Urothelium cell line (cell line): ENCODE results near the gene SRGAP3.

Source experiments
- DNase-seq: peaks from one replicate; pipeline ENCODE4 v3.0.0; 2011; ENCODE audit warnings: low spot score, mixed read lengths
- FAIRE-seq: peaks from 2 replicates; lab custom pipeline; 2011; peaks lifted over from hg19 to GRCh38; lab: Jason Lieb, UNC

Gene SRGAP3

GRCh38 chr3:9254764-9255163 is 5.3 kb upstream of the SRGAP3 start:
- no peak for DNase-seq
- FAIRE-seq = no peak

GRCh38 chr3:9253327-9253726 is 3.9 kb upstream of the SRGAP3 start:
- FAIRE-seq = no peak

DNA sequence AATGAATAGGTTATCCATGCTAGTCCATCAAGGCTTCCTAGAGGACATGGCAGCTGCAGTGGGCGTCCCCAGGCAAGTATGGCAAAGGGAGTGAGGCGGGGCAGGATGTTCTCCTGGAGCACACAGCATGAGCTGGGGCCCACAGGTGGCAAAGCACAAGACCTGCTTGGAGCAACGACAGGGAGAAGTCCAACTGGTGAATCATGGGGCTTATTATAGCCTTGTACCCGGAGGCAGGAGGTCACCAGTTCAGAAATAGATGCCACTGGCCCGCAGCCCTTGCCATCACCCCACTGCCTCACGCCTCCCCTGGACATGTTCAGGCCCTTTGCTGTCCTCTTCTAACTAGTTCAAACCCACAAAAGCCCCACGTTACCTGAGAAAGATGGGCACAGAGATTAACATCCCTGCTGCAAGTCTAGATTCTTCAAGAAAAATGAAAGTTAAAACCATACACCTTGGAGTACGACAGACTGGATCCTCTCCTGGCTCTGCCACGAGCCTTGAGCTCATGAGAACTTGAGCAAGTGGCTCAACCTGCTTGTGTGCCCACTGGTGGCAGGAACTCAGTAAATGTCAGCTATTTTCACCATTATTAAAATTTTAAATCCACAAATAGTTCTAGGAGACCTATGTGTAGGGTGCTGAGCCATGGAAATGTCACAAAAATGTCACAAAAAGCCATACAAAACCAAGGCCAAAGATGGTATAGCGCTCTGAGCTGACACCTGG is 1.8 kb upstream of the SRGAP3 start:
- FAIRE-seq = no peak

More at GRCh38 chr3:9253327-9253726, 3.9 kb upstream of the SRGAP3 start:
- no peak for DNase-seq

GRCh38 chr3:9250236-9250635 is 790 bp upstream of the SRGAP3 start:
- DNase-seq (no peak), FAIRE-seq (no peak)

More for the DNA sequence above, 1.8 kb upstream of the SRGAP3 start:
- no peak for DNase-seq

GRCh38 chr3:9248522-9249271 is 749 bp downstream of the SRGAP3 start:
- FAIRE-seq (no peak), DNase-seq (no peak)

DNA sequence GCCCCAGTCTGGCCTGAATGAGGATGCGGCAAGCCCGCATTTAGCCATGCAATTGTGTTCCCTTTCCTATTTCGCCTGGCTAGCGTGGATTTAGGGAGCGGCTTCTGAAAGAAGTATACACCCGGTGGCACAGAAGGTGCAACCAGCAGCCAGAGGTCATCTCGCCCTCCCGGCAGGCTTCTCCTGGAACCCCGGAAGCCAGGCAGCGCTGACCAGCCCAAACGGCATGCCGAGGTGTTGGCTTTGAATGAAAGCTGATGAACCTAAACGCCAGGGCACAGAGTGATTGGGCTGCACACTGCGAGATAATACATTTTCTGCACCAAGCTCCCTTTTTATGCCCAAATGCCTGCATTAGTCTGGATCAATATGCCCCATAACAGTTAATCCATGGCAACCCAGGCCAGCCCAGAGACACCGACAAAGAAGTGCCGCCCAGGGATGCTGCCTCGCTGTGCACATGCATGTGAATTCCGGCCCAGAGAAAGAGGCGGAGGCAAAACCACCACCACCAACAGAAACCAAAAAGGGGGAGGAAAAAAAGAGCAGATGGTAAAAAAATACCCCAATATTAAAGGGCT is 1.4 kb downstream of the SRGAP3 start:
- FAIRE-seq (no peak), DNase-seq (no peak)

GRCh38 chr3:9247361-9247940 is 2.0 kb downstream of the SRGAP3 start:
- no peak for FAIRE-seq
- DNase-seq = no peak

DNA sequence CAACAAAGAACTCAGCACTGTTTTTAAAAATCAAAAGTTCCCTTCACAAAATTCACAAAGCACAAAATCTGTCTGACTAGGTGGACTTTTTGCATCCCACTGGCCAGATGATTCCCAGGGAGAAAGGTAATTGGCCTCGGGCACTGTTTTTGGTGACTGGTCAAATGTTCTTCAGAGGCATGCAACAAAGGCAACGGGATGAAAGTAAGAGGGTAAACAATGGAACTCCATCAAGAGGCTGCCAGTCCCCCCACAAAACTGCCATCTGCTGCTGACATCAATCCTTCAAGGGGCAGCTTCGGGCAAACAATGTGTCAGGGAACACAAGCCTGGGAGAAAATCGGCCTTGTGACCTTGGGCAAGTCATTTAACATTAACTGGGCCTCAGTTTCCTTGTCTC is 3.3 kb downstream of the SRGAP3 start:
- FAIRE-seq (no peak), DNase-seq (no peak)

- FAIRE-seq = no peak
Observed at GRCh38 chr3:9244495-9245183, 4.8 kb downstream of the SRGAP3 start.

DNA sequence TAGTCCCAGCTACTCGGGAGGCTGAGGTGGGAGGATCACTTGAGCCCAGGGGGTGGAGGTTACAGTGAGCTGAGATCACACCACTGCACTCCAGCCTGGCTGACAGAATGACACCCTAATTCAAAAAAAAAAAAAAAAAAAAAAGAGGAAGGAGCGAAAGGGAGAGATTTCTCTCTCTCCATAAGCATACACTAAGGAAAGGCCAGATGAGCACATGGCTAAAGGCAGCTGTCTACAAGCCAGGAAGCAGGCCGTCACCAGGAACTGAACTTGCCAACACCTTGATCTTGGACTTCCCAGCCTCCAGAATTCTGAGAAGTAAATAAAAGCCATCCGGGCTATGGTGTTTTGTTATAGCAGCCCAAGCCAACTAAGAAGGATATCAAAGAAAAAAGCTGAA is 7.5 kb downstream of the SRGAP3 start:
- no peak for FAIRE-seq

More at GRCh38 chr3:9244495-9245183, 4.8 kb downstream of the SRGAP3 start:
- no peak for DNase-seq

GRCh38 chr3:9239680-9240079 is 9.8 kb downstream of the SRGAP3 start:
- DNase-seq (no peak), FAIRE-seq (no peak)

More for the DNA sequence above, 7.5 kb downstream of the SRGAP3 start:
- no peak for DNase-seq

DNA sequence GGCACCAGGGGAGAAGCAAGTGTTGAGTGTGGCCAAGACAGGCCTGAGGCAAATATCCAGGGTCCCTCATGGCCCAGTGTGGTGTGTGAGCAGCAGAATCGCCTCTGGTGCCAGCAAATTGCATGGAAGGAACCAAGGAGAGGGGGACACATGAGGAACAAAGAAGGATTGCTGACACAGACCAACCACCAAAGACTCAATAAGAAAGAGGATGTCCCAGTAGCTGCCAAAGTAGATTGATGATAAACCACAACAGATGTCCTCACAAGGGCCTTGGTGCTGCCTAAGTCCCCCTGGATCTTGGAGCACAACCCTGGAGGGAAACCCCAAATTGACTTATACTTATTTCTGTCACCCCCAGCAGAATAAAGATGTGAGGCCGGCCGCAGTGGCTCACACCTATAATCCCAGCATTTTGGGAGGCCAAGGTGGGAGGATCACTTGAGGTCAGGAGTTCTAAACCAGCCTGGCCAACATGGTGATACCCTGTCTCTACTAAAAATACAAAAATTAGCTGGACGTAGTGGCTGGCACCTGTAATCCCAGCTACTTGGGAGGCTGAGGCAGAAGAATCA is 10.6 kb downstream of the SRGAP3 start:
- DNase-seq (no peak), FAIRE-seq (no peak)

- FAIRE-seq = no peak
- no peak for DNase-seq
Observed at GRCh38 chr3:9238276-9238675, 11.2 kb downstream of the SRGAP3 start.

- DNase-seq = no peak
- no peak for FAIRE-seq
Observed at GRCh38 chr3:9233814-9234600, 15.4 kb downstream of the SRGAP3 start.

DNA sequence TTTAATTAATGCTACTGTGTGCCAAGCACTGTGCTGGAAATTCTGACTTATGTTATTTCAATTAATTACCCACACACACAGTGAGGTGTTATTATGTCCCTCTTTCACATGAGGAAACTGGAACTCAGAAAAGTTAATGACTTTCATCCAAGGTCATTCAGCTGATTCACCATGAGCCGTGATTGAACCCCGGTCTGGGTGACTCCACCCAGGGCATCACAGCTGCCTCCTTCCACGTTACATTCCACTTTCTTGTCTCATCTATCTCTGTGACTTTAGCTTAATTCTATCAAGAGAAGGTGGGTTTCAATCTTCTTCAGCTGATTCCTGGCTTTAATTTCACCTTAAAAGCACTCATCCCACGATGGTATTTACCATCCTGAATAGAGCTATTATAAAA is 16.3 kb downstream of the SRGAP3 start:
- FAIRE-seq (no peak), DNase-seq (no peak)

DNA sequence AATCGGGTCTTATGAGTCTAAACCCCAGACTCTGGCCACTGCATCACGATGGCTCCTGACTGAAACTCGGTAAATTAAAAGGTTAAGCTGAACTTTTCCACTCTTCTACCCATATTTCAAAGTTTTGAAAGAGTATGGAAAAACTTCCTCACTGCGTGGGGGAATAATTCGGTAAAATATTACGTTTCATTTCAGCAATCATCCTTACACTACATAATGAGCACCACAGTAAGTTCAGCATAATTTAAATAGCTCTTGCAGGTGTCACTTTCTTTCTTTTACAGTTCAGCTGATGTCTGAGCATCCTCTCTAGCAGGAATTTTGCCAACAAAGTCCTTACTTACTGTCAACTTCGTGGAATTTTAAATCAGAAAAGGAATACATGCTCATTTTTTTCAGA is 17.5 kb downstream of the SRGAP3 start:
- FAIRE-seq = no peak
- DNase-seq = no peak

DNA sequence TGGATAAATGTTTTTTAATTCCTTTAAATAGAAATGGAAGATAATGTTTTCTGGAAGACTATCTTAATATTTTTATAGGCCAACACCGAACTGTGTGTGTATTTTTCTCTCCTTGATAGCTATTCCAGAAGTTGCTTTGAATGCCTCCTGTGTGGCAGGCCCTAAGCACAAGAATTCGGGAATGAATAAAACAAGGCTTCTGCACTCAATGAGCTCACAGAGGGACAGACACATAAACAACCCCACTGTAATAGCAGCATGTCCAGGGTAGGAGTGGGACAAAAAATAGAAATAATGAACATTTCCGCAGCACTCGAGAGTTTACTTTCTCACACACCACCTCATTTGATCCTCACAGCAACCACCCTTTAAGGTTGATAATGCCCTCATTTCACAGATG is 18.0 kb downstream of the SRGAP3 start:
- DNase-seq (no peak), FAIRE-seq (no peak)

DNA sequence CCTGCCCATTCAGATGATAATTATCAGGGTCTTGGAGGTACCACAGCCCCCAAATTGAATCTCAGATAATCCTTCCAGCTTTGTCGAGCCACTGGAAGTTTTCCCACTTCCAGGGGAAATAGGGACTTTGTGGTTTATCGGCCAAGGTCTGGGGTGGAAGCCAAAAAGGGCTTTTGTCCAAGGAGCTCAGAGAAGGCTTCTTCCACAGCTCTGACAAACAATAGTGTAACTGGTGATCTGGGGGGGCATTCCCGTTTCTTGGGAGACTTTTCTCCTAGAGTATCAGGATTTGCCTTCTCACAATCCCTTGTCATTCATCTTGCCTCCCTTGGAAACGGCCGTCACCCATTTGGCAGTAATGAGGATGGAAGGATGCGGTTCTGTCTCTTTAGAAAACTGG is 18.4 kb downstream of the SRGAP3 start:
- FAIRE-seq = no peak

DNA sequence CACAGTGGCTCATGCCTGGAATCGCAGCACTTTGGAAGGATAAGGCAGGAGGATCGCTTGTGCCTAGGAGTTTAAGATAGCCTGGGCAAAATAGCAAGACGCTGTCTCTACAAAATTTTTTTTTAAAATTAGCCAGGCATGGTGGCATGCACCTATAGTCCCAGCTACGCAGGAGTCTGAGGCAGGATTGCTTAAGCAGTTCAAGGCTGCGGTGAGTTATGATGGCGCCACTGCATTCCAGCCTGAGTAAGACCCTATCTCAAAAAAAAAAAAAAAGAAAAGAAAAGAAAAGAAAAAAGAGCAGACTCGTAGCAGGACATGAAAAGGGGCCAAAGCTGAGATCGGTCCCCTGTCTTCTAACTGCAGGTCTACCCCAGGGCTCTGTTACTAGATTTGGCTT is 18.9 kb downstream of the SRGAP3 start:
- FAIRE-seq = no peak
- DNase-seq = no peak

More for the DNA sequence above, 18.4 kb downstream of the SRGAP3 start:
- no peak for DNase-seq

DNA sequence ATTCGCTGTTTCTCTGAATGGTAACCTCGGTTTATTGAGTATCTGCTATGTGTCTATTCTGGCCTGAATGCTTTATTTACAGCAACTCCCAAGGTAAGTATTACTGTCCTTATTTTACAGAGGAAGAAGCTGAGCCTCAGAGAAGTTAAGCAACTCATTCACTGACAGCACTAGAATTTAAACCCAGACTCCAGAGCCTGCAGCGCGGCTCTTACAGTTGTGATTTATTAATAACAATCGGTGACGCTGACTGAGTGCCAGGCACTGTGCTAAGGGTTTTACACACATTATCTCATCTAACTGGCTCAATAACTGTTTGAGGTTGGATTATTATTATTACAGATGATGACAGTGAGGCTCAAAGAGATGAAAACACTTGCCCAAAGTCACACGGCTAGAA is 19.6 kb downstream of the SRGAP3 start:
- DNase-seq = no peak
- no peak for FAIRE-seq
